Activated CD4-positive, CD25-positive, alpha-beta regulatory T cell (primary cell): ENCODE measurements around the gene BRIX1.
"Not testable (repeated sequence)": the region's sequence is repeated elsewhere in the genome, so short reads cannot be mapped to it uniquely, and the experiment has no call there.

ENCODE experiments used
- DNase-seq, 4 experiments: peaks; one replicate each; lab custom pipeline; 2025; lab: John Stamatoyannopoulos, UW

The BRIX1 gene

GRCh38 chr5:34915856-34916192 lies 313 bp downstream of the BRIX1 start:
- DNase-seq: no peak

GRCh38 chr5:34916518-34916917 lies 1.0 kb downstream of the BRIX1 start:
- no peak for DNase-seq

- no peak for DNase-seq
Measured at GRCh38 chr5:34918025-34918424, 2.5 kb downstream of the BRIX1 start.

- no peak for DNase-seq
Measured at GRCh38 chr5:34919077-34919476, 3.6 kb downstream of the BRIX1 start.

- not testable (repeated sequence) for DNase-seq
Measured at GRCh38 chr5:34923256-34923655, 7.7 kb downstream of the BRIX1 start.

- DNase-seq: no peak
Measured at GRCh38 chr5:34923694-34924461, 8.4 kb downstream of the BRIX1 start.

- no peak for DNase-seq
Measured at GRCh38 chr5:34924462-34924765, 8.9 kb downstream of the BRIX1 start.

GRCh38 chr5:34926318-34926888 lies 10.9 kb downstream of the BRIX1 start:
- DNase-seq: no peak

- DNase-seq: no peak
Measured at GRCh38 chr5:34927785-34928184, 12.3 kb downstream of the BRIX1 start.

GRCh38 chr5:34928267-34928666 lies 12.8 kb downstream of the BRIX1 start:
- no peak for DNase-seq

GRCh38 chr5:34929134-34929719 lies 13.7 kb downstream of the BRIX1 start, which contains the start of gene DNAJC21:
Gene DNAJC21 (plus strand): TSS chr5:34929559. CDS start chr5:34929820, 261 bp downstream.
- DNase-seq: peak; percentile 93 to 96 (median 94)

GRCh38 chr5:34929720-34930461 lies 14.4 kb downstream of the BRIX1 start:
- DNase-seq: peak; percentile 58 to 73 (median 64)

GRCh38 chr5:34930462-34930844 lies 14.9 kb downstream of the BRIX1 start:
- no peak for DNase-seq

GRCh38 chr5:34930870-34931269 lies 15.4 kb downstream of the BRIX1 start:
- no peak for DNase-seq

GRCh38 chr5:34932947-34933346 lies 17.4 kb downstream of the BRIX1 start:
- DNase-seq: no peak

- no peak for DNase-seq
Measured at GRCh38 chr5:34941936-34942335, 26.4 kb downstream of the BRIX1 start.

- DNase-seq: no peak
Measured at GRCh38 chr5:34944044-34944443, 28.5 kb downstream of the BRIX1 start.

- DNase-seq: no peak
Measured at GRCh38 chr5:34944460-34945047, 29.0 kb downstream of the BRIX1 start.

- DNase-seq: no peak
Measured at GRCh38 chr5:34957321-34957720, 41.8 kb downstream of the BRIX1 start.

- no peak for DNase-seq
Measured at GRCh38 chr5:34957857-34958690, 42.6 kb downstream of the BRIX1 start.

- no peak for DNase-seq
Measured at GRCh38 chr5:34959323-34959722, 43.8 kb downstream of the BRIX1 start.

GRCh38 chr5:34967540-34967939 lies 52.0 kb downstream of the BRIX1 start:
- DNase-seq: no peak
